Cardiac fibroblast (primary cell): ENCODE measurements around the gene EMILIN1.
A peak's percentile ranks its signal among the peaks of the same experiment; 100 is the strongest.

Source experiments
- DNase-seq, 2 donors: peaks; one replicate each; pipeline versions ENCODE4 v3.0.0 to v3.0.0-alpha.2; 2010; ENCODE audit warnings: low read depth in 2 of 2
- H3K4me3 ChIP-seq, 2 donors: replicated peaks in 1 of 2; 1 replicate in 1 of 2; 2 replicates in 1 of 2; pipeline ENCODE4 v1.5.1; 2011; ENCODE audit warnings: low read depth in 2 of 2, low read length in 2 of 2, mild to moderate bottlenecking in 2 of 2, moderate library complexity in 1 of 2
- CTCF ChIP-seq: IDR thresholded peaks from one replicate; pipeline ENCODE4 v1.5.1; 2011; ENCODE audit warnings: low read depth, mild to moderate bottlenecking, low read length, inconsistent platforms

Gene EMILIN1

DNA sequence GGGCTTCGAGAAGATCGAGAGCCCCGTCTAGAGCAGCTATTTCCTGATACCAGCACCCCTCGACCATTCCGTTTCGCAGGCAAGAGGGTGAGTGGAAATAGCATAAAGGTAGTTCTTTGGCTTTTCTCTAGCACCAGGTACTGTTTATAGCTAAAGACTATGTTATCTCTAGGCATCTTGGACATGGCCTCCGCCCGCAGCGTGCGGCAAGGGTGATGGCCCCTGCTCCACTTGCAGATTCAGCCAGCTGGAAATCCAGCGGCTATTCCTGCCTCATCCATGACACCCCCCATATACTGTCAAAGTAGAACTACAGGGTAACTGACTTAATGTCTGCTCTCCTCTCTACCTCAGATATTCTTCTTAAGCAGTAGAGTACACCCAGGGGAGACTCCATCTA, 23.7 kb upstream of the EMILIN1 start:
- TF ChIP-seq CTCF, result no peak
- H3K4me3 ChIP-seq, result no peak overlapping the region
- no peak for DNase-seq

DNA sequence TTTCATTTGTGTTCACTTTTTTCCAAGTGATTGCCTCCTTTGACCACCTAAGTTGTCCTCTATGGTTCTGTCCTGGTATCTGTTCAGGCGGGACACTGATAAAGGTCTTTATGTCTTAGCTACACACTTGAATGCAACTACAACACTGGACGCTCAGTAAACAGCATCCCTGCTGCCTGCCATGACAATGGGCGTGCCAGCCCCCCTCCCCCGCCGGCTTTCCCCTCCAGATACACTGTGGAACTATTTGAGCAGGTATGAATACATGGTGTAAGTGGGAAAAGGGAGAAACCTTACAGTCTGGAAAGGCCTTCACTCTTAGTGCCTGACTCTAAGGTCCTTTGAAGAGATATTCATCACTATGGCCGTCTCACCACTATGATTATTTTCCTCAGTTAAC, 21.2 kb upstream of the EMILIN1 start:
- DNase-seq, result no peak
- no peak overlapping the region for H3K4me3 ChIP-seq
- no peak for TF ChIP-seq CTCF

DNA sequence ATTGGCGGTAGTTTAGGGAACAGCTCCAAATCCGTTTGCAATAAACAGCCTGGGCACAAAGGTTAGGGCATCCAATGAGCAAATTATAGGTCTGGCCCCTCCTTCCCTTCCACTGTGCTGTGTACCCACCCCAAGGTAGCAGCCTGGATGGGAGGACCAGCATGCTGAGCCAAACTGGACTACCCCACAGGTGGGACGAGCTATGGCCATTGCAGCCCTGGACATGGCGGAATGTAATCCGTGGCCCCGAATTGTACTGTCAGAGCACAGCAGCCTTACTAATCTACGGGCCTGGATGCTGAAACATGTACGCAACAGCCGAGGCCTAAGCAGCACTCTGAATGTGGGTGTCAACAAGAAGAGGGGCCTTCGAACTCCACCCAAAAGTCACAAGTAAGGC, 20.2 kb upstream of the EMILIN1 start:
- no peak for TF ChIP-seq CTCF
- DNase-seq, result no peak

GRCh38 chr2:27059141-27059820, 19.1 kb upstream of the EMILIN1 start:
- DNase-seq, result peak; percentile 37 to 80
- no peak for TF ChIP-seq CTCF
- no peak overlapping the region for H3K4me3 ChIP-seq

More for the DNA sequence above, 20.2 kb upstream of the EMILIN1 start:
- no peak overlapping the region for H3K4me3 ChIP-seq

DNA sequence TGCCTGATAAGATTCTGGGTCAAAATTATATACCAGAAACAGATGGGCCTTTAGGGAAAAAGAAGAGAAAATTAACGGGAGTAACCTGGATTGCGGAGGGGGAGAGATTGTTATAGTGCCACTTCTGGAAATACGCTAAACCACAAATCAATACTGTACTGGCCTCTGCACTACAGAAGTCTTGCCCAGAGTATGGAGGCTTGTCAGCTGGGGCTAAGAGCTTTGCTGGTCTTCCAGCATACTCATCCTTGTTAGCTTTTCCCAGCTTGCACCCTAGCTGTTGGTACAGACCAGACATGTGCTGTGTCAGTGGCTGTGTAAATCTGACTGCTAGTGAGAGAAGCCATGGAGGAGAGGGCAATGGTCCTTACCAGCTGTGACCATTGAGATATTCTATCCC, 18.1 kb upstream of the EMILIN1 start:
- no peak for DNase-seq
- TF ChIP-seq CTCF, result no peak
- H3K4me3 ChIP-seq, result no peak overlapping the region

DNA sequence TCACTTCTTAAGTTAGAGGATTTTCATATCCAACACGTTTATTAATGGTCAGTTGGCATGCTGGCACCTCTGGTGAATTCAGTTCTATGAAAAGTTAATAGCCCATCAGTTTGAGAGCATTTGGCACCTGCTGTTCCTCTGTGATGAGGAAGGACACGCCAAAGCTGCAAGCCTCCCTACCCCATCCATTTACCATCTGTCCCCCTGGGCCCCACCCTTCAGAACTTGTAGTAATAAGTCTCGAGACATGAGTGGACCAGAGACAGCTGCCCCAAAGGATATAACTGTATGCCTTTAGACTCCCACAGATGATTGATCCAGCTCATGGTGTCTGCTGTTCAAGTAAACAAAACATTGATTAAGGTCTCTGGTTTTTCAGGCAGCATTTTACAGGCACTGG, 13.3 kb upstream of the EMILIN1 start:
- TF ChIP-seq CTCF, result no peak
- no peak for DNase-seq
- no peak overlapping the region for H3K4me3 ChIP-seq

DNA sequence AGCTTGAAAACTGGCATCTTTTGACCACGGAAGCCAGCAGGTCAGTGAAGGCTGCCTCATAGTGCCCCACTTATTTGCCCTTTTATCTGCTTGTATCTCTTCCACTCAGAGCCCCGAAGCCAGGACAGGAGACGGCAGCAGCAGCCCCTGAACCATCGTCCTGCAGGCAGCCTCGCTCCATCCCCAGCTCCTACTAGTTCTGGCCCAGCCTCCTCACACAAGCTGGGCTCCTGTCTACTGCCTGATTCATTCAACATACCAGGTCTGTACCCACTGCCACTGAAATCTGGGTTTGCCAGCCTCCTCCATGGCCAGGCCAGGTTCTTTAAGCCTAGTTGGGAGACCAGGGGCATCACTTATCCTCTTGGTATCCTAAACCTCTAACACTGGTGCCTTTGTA, 11.0 kb upstream of the EMILIN1 start:
- H3K4me3 ChIP-seq, result no peak overlapping the region
- no peak for DNase-seq
- TF ChIP-seq CTCF, result no peak
